C4-2B (cell line): Measurements from ENCODE around the gene DLG4.

ENCODE experiments used
- CTCF ChIP-seq: fragments of 450-650 bp; conservative IDR thresholded peaks from 2 replicates; pipeline ENCODE4 v1.5.1; 2017; ENCODE audit warnings: mild to moderate bottlenecking
- ZFX ChIP-seq: fragments of 450-650 bp; IDR thresholded peaks from 2 replicates; pipeline ENCODE4 v1.6.1; 2017

GRCh38 chr17:7250695-7251627 lies 31.3 kb upstream of the DLG4 start:
- no peak for TF ChIP-seq CTCF
- TF ChIP-seq ZFX: peak; percentile 46
